Right lobe of liver (tissue), 6 donors: ENCODE measurements around the gene LRFN3. TPM values are rescaled to one million over a fixed set of nuclear protein-coding genes. Genes with fewer than 3 reads are reported as not detected.
"Not testable (repeated sequence)": the region's sequence is repeated elsewhere in the genome, so short reads cannot be mapped to it uniquely, and the experiment has no call there.

Source experiments
- ATAC-seq, 4 donors: fragments of 200-7000 bp; cut with Tn5 transposase; one replicate each; pipeline ENCODE4 v1.9.1; 2020; ENCODE audit warnings: mild to moderate bottlenecking in 4 of 4, moderate library complexity in 4 of 4
- DNase-seq, 3 donors: peaks; one replicate each; pipeline ENCODE4 v3.0.0-alpha.2; 2020
- H3K27ac ChIP-seq, 3 donors: fragments of 200-600 bp; one replicate each; pipeline ENCODE4 v1.8.0; 2022
- H3K27me3 ChIP-seq, 2 donors: fragments of 200-600 bp; one replicate each; pipeline ENCODE4 v1.8.0; 2022
- H3K36me3 ChIP-seq, 4 donors: fragments of 200-600 bp; sonication (generic) in 1 of 4; one replicate each; pipeline versions ENCODE4 v1.5.1 to v1.8.0; 2017 to 2022; ENCODE audit warnings: control low read depth in 1 of 4
- H3K4me1 ChIP-seq, 4 donors: fragments of 200-600 bp; sonication (generic) in 1 of 4; one replicate each; pipeline versions ENCODE4 v1.5.1 to v1.8.0; 2017 to 2022; ENCODE audit warnings: control low read depth in 1 of 4
- H3K4me3 ChIP-seq, 3 donors: fragments of 200-600 bp; one replicate each; pipeline ENCODE4 v1.8.0; 2022
- H3K9me3 ChIP-seq, 4 donors: fragments of 200-600 bp; sonication (generic) in 1 of 4; one replicate each; pipeline versions ENCODE4 v1.5.1 to v1.8.0; 2017 to 2022; ENCODE audit warnings: control low read depth in 1 of 4
- CTCF ChIP-seq, 4 donors: fragments of 200-600 bp in 3 of 4; fragments of 450-650 bp in 1 of 4; IDR thresholded peaks; one replicate each; pipeline versions ENCODE4 v1.5.1 to v1.8.0; 2016 to 2022; ENCODE audit warnings: antibody characterized with exemption in 4 of 4, mild to moderate bottlenecking in 2 of 4
- POLR2A ChIP-seq: fragments of 450-650 bp; IDR thresholded peaks from one replicate; pipeline ENCODE4 v1.6.1; 2017; ENCODE audit warnings: antibody characterized with exemption, mild to moderate bottlenecking
- WGBS: methylation state at CpG from one replicate; pipeline ENCODE4 v1.1.6; 2018; ENCODE audit warnings: low coverage, low lambda C conversion rate; ENCODE audit not compliant: insufficient coverage; ENCODE audit errors: missing lambda C conversion rate; 5-methylcytosine and 5-hydroxymethylcytosine counted together
- intact Hi-C, 2 donors: fragments of 100-400 bp; cut with DNase I; formaldehyde crosslinking; loops; one replicate each; pipeline versions ENCODE4 v1.11.2 to v1.14.1; 2022
- total RNA-seq, 6 experiments: library from RNA; depleted of rRNA in 2 of 6; stranded (reverse); fragments of >200 nt in 2 of 6; fragmentation: NEBNext Ultra II Directional in 3 of 6; extraction: Animal tissue kit (Norgen Biotek cat#: 25700) in 3 of 6; gene quantifications; one replicate each; pipeline versions ENCODE4 v1.1.0 to v1.2.4, GENCODE V29; 2016 to 2023
- donor health status: DM: no; HTN: yes; CAD: no.
- donor health status: DM: no; HTN: no; CAD: no.
- donor health status: DM: no; HTN: no; CAD: no.
- donor health status: DM: no; HTN: yes; CAD: no.
- donor health status: DM: no; HTN: yes; CAD: no.

The LRFN3 gene
- total RNA-seq, 6 experiments from 2014 or later = 5.6 to 8.6 (median 7.0) TPM

- Histone ChIP-seq H3K27me3 (no peaks in the 10 kb centered on the region), H3K4me1 (peaks cover 0 to 14% (median 0%) of the 10 kb centered on the region in 4 donors), H3K4me3 (no peak overlapping the region), H3K36me3 (no peaks in the 10 kb centered on the region), H3K9me3 (no peaks in the 10 kb centered on the region), H3K27ac (peak overlapping the region; percentile 36 to 74 (median 65))
- DNase-seq = peak in 1 of 3 donors; percentile 61
- no peak for ATAC-seq
- TF ChIP-seq CTCF (IDR thresholded peaks at IDR 0.05) (no peak), POLR2A (peak; percentile 23)
- WGBS = 64% methylated on average over 6 of the region's 6 CpGs
- intact Hi-C loops = no loop called here
These were observed 26.5 kb upstream of the LRFN3 start for GRCh38 chr19:35909684-35910035.

- ATAC-seq, H3K9me3 ChIP-seq, intact Hi-C loops, H3K27me3 ChIP-seq, H3K36me3 ChIP-seq, DNase-seq, H3K4me3 ChIP-seq: not testable (repeated sequence)
- WGBS = 91% methylated on average over 12 of the region's 14 CpGs
- peaks cover 0 to 14% (median 0%) of the 10 kb centered on the region in 4 donors for H3K4me1 ChIP-seq
- peak overlapping the region in 2 of 3 donors; percentile 65 to 74 for H3K27ac ChIP-seq
These were observed 25.8 kb upstream of the LRFN3 start for GRCh38 chr19:35910355-35910754.

- ATAC-seq (no peak), DNase-seq (no peak)
- Histone ChIP-seq H3K4me3 (no peak overlapping the region), H3K4me1 (peaks cover 0 to 14% (median 0%) of the 10 kb centered on the region in 4 donors), H3K27me3 (no peaks in the 10 kb centered on the region), H3K27ac (no peak overlapping the region), H3K9me3 (no peaks in the 10 kb centered on the region), H3K36me3 (no peaks in the 10 kb centered on the region)
- 43% methylated on average over 2 of the region's 3 CpGs for WGBS
- intact Hi-C loops = no loop called here
- no peak for TF ChIP-seq CTCF (IDR thresholded peaks at IDR 0.05)
- TF ChIP-seq POLR2A = no peak
These were observed 25.0 kb upstream of the LRFN3 start for GRCh38 chr19:35911173-35911572.

GRCh38 chr19:35911790-35912189 lies 24.4 kb upstream of the LRFN3 start:
- Histone ChIP-seq H3K36me3 (no peaks in the 10 kb centered on the region), H3K27ac (no peak overlapping the region), H3K9me3 (no peaks in the 10 kb centered on the region), H3K4me3 (no peak overlapping the region), H3K27me3 (no peaks in the 10 kb centered on the region), H3K4me1 (peaks cover 0 to 8% (median 0%) of the 10 kb centered on the region in 4 donors)
- no peak for TF ChIP-seq CTCF (IDR thresholded peaks at IDR 0.05)
- no peak for TF ChIP-seq POLR2A
- DNase-seq (peak; percentile 69 to 85 (median 80)), ATAC-seq (peak in 3 of 4 donors; percentile 42 to 72 (median 61))
- intact Hi-C loops = no loop called here
- WGBS = 50% methylated on average over 1 of the region's 5 CpGs

GRCh38 chr19:35913589-35913988 lies 22.6 kb upstream of the LRFN3 start:
- no peak for TF ChIP-seq CTCF (IDR thresholded peaks at IDR 0.05)
- no peak for TF ChIP-seq POLR2A
- no peaks in the 10 kb centered on the region for H3K36me3 ChIP-seq
- DNase-seq (no peak), ATAC-seq (no peak)
- H3K27ac ChIP-seq = no peak overlapping the region
- intact Hi-C loops = no loop called here
- H3K27me3 ChIP-seq = no peaks in the 10 kb centered on the region
- H3K4me3 ChIP-seq = no peak overlapping the region
- WGBS = 54% methylated on average over 7 of the region's 7 CpGs
- peaks cover 0 to 5% (median 0%) of the 10 kb centered on the region in 4 donors for H3K4me1 ChIP-seq
- no peaks in the 10 kb centered on the region for H3K9me3 ChIP-seq
